DOHH2 (cell line): Measurements from ENCODE around the gene SMARCAL1.

Source experiments
- EZH2phosphoT487 ChIP-seq: fragments of 200-600 bp; sonication (generic); IDR thresholded peaks from 2 replicates; pipeline ENCODE4 v1.6.1; 2017; ENCODE audit warnings: borderline replicate concordance, mild to moderate bottlenecking, antibody characterized with exemption, low read length, moderate library complexity, mixed read lengths
- TF ChIP-seq, protein P1 (sequence below): fragments of 200-600 bp; sonication (generic); IDR thresholded peaks from one replicate; pipeline ENCODE4 v1.5.1; 2014; ENCODE audit warnings: antibody characterized with exemption, mild to moderate bottlenecking, low read depth, low read length; ENCODE audit not compliant: poor library complexity, severe bottlenecking

GRCh38 chr2:216519154-216519762 is 107.0 kb downstream of the SMARCAL1 start:
- TF ChIP-seq, protein P1, sequence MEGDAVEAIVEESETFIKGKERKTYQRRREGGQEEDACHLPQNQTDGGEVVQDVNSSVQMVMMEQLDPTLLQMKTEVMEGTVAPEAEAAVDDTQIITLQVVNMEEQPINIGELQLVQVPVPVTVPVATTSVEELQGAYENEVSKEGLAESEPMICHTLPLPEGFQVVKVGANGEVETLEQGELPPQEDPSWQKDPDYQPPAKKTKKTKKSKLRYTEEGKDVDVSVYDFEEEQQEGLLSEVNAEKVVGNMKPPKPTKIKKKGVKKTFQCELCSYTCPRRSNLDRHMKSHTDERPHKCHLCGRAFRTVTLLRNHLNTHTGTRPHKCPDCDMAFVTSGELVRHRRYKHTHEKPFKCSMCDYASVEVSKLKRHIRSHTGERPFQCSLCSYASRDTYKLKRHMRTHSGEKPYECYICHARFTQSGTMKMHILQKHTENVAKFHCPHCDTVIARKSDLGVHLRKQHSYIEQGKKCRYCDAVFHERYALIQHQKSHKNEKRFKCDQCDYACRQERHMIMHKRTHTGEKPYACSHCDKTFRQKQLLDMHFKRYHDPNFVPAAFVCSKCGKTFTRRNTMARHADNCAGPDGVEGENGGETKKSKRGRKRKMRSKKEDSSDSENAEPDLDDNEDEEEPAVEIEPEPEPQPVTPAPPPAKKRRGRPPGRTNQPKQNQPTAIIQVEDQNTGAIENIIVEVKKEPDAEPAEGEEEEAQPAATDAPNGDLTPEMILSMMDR, result peak; percentile 83
- TF ChIP-seq EZH2phosphoT487, result no peak
